ENCODE results near the gene CHDH.

The CHDH gene

DNA sequence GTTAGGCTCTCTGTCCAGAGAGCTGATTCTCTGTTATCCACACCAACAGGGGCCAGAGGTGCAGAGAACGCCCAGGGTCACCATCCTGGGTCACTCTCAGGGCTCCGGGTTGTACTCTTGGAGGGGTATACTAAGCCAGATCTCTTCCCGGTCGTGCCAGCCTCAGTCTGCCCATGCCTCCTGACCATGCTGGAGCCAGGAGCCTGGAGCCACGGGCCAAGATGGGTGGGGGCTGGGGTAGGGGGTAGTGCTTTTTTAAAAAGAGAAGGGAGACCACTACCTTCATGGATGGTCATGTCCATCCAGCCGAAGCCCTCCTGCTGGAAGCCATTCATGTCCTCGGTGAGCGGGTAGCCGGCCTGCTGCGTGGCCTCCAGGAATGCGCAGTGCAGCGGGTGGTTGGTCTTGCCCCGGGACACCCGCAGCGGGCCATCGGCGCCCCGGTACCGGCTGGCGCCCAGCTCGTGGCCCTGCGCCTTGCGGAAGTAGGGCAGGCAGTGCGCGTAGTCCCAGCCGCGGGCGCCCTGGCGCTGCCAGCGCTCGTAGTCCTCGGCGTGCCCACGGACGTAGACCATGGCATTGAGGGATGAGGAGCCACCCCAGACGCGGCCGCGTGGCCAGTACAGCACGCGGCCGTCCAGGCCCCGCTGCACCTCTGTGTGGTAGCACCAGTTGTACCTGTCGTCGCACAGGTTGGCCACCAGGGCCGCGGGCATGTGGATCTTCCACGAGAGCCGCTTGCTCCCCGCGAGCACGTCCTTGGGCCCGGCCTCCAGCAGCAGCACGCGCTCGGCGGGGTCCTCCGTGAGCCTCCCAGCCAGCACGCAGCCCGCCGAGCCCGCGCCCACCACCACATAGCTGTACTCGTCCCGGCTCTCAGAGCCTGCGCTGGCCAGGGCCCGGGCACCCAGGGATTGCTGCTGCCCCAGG is 22.9 kb downstream of the CHDH start:
- DNase-seq, result no peak

DNA sequence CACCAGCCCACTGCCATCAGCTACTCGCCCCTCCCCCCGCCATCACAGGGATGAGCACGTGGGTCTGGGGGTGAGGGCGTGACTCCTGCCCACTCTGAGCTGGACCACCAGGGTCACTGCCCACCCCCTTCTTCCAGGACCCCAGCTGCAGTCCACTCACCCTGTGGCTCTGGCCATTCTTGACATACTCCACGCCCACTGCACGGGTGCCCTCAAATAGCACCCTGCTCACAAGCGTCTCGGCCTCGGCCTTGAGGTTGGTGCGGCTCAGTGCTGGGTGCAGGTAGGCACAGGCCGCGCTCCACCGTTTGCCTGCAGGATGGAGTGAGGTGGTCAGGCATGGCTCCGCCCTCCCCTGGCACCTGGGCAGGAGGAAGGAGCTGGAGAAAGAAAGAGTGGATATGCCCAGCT is 23.9 kb downstream of the CHDH start:
- DNase-seq, result no peak

DNA sequence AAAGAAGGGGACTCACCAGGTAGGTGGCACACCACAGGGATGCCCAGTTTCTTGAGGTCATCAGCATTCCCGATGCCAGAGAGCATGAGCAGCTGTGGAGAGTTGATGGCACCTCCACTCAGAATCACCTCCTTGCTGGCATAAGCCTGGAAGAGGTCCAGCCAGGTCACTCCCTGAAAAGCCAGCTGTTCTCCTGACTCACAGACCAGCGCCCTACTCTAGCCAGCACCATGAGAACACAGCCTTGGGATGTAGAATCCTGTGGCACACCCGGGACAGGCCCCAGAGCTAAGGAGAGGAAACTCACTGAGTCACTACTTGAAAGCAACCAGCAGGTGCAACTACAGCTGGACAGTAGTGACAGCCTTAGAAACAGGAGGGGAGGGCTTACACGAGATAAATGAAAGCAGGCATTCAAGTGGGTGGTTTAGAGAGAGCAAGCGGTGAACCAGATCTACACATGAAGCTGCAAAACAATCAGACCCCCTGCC is 24.5 kb downstream of the CHDH start:
- DNase-seq, result no peak

GRCh38 chr3:53820756-53821580 is 25.3 kb downstream of the CHDH start:
- no peak for DNase-seq

DNA sequence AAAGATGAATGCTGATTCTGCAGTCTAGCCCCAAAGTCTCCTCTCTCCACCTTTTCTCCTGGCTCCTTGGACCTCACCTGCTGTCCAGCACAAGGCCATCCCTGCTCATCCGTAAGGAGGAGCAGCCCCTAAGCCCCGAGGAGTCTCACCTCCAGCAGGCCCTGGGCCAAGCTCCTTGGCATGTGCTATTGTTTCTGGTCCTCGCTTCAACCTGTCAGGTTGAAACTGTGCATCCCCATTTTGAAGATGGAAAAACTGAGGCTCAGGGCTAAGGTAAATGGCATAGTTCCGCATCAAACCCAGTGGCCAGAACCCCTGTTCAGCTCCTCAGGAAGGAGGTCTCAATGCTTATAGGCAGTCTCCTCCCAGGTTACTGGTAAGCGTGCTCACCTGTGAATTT is 26.1 kb downstream of the CHDH start:
- no peak for DNase-seq

DNA sequence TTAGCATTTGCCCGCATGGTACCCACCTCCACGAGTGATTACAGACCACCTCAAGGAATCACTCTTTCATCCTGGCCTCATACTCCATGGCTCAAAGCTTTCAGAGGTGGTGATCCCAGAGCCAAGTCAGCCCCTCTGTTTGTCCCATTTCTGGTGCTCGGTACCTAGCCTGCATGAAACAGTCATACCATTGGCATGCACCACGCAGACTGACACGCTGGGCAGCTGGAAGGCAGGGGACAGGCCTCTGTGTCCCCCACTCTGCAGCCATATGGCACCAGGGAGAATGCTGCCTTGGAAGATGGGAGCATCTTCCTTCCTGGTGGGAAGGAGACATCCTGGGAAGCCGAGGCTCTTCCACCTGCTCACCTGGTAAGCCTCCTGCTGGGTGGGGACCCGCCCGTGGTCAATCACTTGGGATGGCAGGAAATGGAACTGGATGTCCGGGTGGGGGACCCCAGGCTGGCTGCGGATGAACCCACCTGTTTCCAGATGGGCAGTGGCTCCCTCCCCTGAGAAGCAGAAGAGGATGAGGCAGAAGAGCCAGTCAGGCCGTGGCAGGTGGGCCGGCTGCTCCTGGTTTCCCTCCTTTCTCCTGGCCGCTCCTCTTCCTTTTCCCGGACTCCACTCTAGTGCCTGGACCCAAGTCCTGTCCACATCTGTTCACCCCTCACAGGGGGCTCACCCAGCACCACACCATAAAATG is 26.9 kb downstream of the CHDH start:
- DNase-seq, result no peak

DNA sequence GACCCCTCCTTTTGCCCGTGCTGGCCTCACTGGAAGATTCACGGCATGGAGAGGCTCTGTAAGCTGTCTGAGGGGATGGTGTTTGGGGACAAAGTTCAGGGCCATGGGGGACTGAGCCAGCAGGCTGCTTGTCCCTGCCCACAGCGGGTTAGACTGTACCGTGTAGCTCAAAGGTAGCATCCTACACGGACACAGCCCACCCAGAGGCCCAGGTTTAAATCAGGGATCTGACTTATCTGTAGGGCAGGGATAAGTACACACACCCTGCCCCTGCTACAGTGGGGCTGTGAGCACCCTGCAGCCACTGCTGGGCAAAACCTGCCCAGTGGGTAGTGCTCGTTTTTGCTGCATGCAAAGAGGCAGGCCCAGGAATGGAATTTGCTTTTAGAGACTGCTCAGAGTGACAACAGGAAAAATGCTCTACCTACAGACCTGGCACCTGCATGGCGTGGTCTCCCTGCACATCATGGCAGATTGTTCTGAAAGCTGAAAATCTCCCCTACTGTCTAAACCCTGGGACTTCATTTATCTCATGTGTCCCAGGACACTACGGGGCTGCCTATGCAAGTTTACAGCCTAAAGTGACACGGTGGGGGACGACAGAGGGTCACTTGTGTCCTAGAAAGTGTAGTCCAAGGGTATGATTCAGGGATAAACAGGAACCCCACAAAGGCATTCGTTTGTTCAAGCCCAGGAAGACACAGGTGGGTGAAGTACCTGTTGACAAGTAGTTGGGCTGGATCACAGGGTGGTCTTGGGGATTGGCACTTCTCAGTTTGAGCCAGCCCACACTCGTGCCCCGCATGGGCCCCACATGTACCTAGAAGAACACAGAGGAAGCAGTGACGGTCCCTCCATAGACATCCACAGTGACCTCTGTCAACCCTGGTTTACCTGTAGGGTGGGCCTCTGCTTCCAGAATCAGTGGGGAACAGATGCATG is 27.7 kb downstream of the CHDH start:
- no peak for DNase-seq

DNA sequence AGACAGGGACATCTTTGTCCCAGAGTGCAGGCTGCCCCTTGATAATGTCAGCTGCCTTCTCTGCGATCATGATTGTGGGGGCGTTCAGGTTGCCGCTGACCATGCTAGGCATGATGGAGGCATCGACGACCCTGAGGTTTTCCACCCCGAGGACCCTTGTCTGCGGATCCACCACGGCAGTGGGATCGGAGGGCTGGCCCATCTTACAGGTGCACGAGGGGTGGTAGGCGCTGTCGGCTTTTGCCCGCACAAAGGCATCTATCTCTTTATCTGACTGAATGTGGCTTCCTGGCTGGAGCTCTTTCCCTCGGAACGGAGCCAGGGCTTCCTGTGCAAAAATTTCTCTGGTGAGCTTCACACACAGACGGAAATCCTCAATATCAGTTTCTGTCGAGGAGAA is 28.4 kb downstream of the CHDH start:
- DNase-seq, result no peak

GRCh38 chr3:53817211-53817610 is 29.0 kb downstream of the CHDH start:
- DNase-seq, result no peak

DNA sequence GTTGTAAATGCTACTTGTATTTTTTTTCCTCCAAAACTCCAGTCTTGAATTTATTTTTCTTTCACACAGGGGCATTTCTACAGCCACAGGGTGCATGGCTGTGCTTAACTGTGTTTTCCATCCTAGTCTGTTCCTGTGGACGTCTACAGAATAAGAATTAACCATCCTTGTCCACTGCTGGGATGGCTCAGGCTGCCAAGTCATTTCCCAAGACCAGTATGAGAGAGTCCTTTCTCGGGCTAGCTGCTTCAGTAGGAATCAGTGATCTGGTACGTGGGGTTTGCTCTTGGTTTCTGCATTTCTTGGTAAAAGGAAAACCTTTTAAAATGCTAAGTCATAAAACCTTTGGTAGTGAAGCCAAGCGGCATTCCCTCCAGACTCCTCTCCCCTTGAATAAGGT is 29.8 kb downstream of the CHDH start:
- DNase-seq, result no peak

- no peak for DNase-seq
Measured at GRCh38 chr3:53815651-53816050, 30.6 kb downstream of the CHDH start.

GRCh38 chr3:53815067-53815466 is 31.2 kb downstream of the CHDH start:
- no peak for DNase-seq

GRCh38 chr3:53813876-53814275 is 32.3 kb downstream of the CHDH start:
- DNase-seq, result no peak

DNA sequence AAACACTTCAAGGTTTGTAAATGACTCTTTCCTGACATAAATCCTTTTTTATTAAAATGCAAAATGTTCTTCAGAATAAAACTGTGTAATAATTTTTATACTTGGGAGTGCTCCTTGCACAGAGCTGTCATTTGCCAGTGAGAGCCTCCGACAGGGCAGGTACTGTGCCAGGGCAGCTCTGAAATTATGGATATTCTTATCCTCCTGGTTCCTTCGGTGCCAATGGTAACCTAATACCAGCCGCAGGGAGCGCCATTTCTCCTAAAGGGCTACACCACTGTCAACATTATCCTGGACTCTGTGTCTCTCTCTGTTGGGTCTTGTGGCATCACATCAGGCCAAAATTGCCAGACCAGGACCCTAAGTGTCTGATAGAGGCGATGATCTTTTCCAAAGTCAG is 33.0 kb downstream of the CHDH start:
- no peak for DNase-seq

GRCh38 chr3:53812434-53812833 is 33.8 kb downstream of the CHDH start:
- no peak for DNase-seq

- no peak for DNase-seq
Measured at GRCh38 chr3:53811143-53811927, 34.9 kb downstream of the CHDH start.

DNA sequence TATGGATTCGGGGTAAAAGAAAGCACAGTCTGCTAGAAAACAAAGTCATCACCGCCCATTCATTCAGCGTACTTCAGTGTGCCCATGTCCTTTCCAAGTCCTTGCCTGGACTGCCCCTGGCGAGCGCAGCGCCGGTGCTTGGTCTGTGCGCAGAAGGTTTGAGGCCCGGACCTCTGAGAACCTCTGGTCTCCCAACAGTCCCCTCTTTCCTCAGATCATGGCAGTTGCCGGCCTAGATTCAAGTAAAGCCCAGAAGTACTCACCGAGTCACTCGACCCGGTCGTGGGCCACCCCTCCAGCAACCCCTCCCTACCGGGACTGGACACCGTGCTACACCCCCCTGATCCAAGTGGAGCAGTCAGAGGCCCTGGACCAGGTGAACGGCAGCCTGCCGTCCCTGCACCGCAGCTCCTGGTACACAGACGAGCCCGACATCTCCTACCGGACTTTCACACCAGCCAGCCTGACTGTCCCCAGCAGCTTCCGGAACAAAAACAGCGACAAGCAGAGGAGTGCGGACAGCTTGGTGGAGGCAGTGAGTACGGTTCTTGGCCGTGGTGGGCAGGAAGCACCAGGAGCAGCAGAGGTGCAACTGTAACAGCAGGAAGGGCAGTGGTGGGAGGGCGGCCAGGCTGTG is 36.3 kb downstream of the CHDH start:
- no peak for DNase-seq

DNA sequence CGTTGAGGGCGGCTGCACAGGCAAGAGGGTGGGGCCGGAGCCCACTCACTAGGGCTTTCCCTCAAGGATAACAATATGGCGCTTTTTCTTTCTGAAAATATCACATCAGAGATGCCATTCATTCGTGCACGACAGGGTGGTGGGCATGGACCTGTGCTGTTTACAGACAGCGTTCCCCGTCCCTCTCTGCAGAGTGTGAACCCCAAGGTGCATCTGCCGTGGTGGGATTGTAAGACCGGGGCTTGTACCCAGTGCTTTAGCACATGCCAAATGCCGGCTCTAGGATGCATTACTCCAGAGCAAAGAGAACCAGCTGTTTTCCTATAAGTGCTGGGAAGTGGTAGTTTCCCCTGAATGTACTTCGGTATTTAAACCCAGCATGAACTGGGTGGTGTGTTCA is 37.0 kb downstream of the CHDH start:
- no peak for DNase-seq

DNA sequence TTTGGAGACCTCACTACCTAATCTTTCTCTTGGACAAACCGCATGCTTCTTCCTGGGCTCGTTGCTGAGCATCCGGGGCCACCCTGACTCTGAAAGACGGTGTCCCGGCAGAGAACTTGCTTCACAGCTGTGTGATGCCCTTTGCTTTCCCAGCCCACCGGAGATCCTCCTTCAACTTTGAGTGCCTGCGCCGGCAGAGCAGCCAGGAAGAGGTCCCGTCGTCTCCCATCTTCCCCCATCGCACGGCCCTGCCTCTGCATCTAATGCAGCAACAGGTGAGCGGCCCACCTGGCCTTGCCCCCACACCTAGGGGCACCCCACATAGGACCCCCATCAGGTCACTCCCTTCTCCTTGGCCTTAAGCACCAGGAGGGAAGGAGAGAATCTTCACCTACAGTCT is 37.7 kb downstream of the CHDH start:
- DNase-seq, result no peak

DNA sequence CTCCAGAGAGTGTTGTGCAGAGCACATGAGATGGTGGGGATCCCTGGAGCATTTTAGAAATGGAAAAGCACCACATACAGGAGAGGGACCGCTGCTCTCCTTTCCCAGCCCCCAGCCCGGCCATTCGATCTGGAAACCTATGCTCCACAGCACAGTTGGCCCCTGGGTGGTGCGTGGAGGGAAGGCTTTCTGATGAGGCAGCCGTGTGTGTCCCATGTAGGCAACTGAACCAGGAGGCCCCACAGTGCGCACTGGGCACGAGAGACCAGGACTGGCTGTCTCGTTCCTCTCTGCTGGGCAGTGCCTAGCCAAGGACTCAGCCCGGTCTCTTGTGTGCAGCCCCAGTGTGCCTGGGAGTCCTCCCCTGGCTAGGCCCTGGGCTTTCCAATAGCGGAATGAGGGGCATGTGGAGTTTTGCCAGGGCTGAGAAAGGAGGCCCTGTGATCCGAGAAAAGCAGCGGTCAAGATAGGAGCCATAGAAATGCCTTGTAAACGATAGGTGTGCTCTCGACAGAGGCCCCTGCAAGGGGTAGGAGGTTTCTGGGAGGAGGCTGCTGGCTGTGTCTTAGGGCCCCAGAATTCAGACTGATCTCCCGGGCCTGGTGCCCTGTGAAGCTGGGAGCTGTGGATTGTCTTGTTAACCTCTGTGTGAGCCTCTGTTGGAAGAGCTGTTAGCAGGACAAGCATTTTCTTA is 39.0 kb downstream of the CHDH start:
- DNase-seq, result no peak

All from NCI-H82 (cell line).